ENCODE measurements around the gene ABLIM3.

GRCh38 chr5:149100331-149100730, 41.0 kb upstream of the ABLIM3 start:
- TF ChIP-seq CTCF (IDR thresholded peaks at IDR 0.05; ENCODE audit: insufficient read depth, low read length, poor library complexity, severe bottlenecking) (no peak), EZH2phosphoT487 (conservative IDR thresholded peaks at IDR 0.05; ENCODE audit: low read length) (no peak)

All from SU-DHL-6 (cell line).